NT2/D1 (cell line): ENCODE results near the gene ERCC6L2.

Experiments used
- SUZ12 ChIP-seq: IDR thresholded peaks from 2 replicates; pipeline ENCODE4 v1.6.1; 2011; ENCODE audit not compliant: insufficient read length, insufficient read depth; ENCODE audit errors: extremely low read depth
- YY1 ChIP-seq: IDR thresholded peaks from 2 replicates; pipeline ENCODE4 v1.6.1; 2011; ENCODE audit not compliant: insufficient read length, insufficient read depth
- ZNF274 ChIP-seq: IDR thresholded peaks from 2 replicates; pipeline ENCODE4 v1.6.1; 2011; ENCODE audit warnings: mild to moderate bottlenecking, low read depth, low read length

DNA sequence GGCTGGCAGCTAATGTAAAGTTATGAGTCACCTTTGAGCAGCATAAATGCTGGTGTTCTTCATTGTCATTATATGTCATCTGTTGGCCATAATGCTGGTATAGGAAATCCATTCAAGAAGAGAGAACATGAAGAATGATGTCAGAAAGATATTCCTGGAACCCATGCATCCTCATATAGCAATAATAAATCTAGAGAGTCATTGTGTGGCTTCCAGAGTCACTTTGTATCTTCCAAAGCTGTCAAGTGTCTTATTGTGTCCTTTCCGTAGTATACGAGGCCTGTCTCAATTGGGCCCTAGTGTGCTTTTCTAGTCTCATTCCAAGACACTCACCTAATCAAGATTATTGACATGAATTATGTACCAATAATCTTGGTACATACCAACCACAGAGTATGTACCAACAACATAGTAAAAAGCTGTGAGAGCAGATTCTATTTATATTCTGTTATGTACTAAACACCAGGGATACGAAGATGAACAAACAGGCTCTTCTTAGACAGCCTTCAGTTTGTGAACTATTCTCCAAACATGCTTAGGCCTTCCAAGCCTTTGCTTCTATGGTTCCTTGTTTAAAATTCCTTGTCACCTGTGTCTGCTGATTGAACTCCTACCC, 110.1 kb downstream of the ERCC6L2 start:
- TF ChIP-seq YY1 (no peak), ZNF274 (no peak), SUZ12 (no peak)
